GM12878 (cell line): ENCODE measurements around the gene SCN4A. TPM values are rescaled to one million over a fixed set of nuclear protein-coding genes. Genes with fewer than 3 reads are reported as not detected.

ENCODE experiments used
- ATAC-seq: fragments of 200-7000 bp; cut with Tn5 transposase; 3 replicates; pipeline ENCODE4 v1.9.1; 2020; ENCODE audit warnings: mild to moderate bottlenecking, moderate library complexity
- BruUV-seq: library from RNA; stranded (reverse); fragments of 400-500 nt; replicated peaks from 2 replicates; lab custom pipeline; 2021; lab: Mats Ljungman, UMichigan
- CTCF ChIA-PET: fragments of 300-600 bp; sonication (Branson Sonifier 250); formaldehyde crosslinking; extraction: SDS; loops from one replicate; lab custom pipeline; 2021; ENCODE audit warnings: inconsistent platforms; lab: Yijun Ruan, JAX
- POLR2A ChIA-PET: fragments of 350-600 bp; formaldehyde crosslinking; extraction: SDS; loops from one replicate; lab custom pipeline; 2021; ENCODE audit warnings: inconsistent platforms; lab: Charles Lee
- RAD21 ChIA-PET: fragments of 300-600 bp; sonication (Branson Sonifier 250); formaldehyde crosslinking; loops from one replicate; lab custom pipeline; 2023; ENCODE audit warnings: antibody characterized with exemption; ENCODE audit not compliant: unreplicated experiment; lab: Charles Lee
- SMC1A ChIA-PET: fragments of 300-600 bp; sonication (Branson Sonifier 250); formaldehyde crosslinking; loops from one replicate; lab custom pipeline; 2023; ENCODE audit not compliant: unreplicated experiment, uncharacterized antibody; lab: Charles Lee
- DNase-seq: peaks from one replicate; pipeline ENCODE4 v3.0.0-alpha.2; 2011; ENCODE audit warnings: low read depth, low spot score
- FAIRE-seq: peaks from 3 replicates; lab custom pipeline; 2011; peaks lifted over from hg19 to GRCh38; lab: Jason Lieb, UNC
- H2AFZ ChIP-seq: 2 replicates; pipeline ENCODE4 v1.6.0; 2011; ENCODE audit warnings: low read depth, low read length, control low read depth; ENCODE audit not compliant: control insufficient read depth
- H3K27ac ChIP-seq: 2 replicates; pipeline ENCODE4 v1.5.1; 2011; ENCODE audit warnings: control low read depth; ENCODE audit not compliant: control insufficient read depth, insufficient read depth
- H3K27me3 ChIP-seq, 2 experiments: replicated peaks in 1 of 2; 2 replicates each; pipeline versions ENCODE4 v1.6.0 to v1.6.1; 2011; ENCODE audit warnings: low read length in 1 of 2; ENCODE audit not compliant: control insufficient read depth in 2 of 2, insufficient read depth in 2 of 2
- H3K36me3 ChIP-seq, 2 experiments: 2 replicates each; pipeline ENCODE4 v1.5.1; 2011; ENCODE audit warnings: low read length in 1 of 2; ENCODE audit not compliant: control insufficient read depth in 2 of 2, insufficient read depth in 2 of 2
- H3K4me1 ChIP-seq: 2 replicates; pipeline ENCODE4 v1.6.1; 2011; ENCODE audit warnings: mild to moderate bottlenecking, low read length, moderate library complexity, mixed read lengths; ENCODE audit not compliant: control insufficient read depth, insufficient read depth
- H3K4me2 ChIP-seq: 2 replicates; pipeline ENCODE4 v1.6.0; 2011; ENCODE audit warnings: control low read depth; ENCODE audit not compliant: control insufficient read depth, insufficient read depth
- H3K4me3 ChIP-seq: fragments of 200-600 bp; sonication (generic); 2 replicates; pipeline ENCODE4 v1.5.1; 2016
- H3K79me2 ChIP-seq: 2 replicates; pipeline ENCODE4 v1.6.0; 2011; ENCODE audit warnings: low read length; ENCODE audit not compliant: control insufficient read depth, insufficient read depth
- H3K9ac ChIP-seq: 2 replicates; pipeline ENCODE4 v1.8.0; 2011; ENCODE audit warnings: low read length, control low read depth, mixed read lengths; ENCODE audit not compliant: control insufficient read depth, insufficient read depth
- H3K9me3 ChIP-seq: replicated peaks from 3 replicates; pipeline ENCODE4 v1.5.1; 2011; ENCODE audit warnings: mild to moderate bottlenecking, low read length; ENCODE audit not compliant: control insufficient read depth, insufficient read depth
- H4K20me1 ChIP-seq: 2 replicates; pipeline ENCODE4 v1.6.0; 2011; ENCODE audit not compliant: control insufficient read depth, insufficient read depth
- ESRRA ChIP-seq: IDR thresholded peaks from 2 replicates; pipeline ENCODE4 v1.6.1; 2012; ENCODE audit warnings: mild to moderate bottlenecking, low read length, improper control_type of control experiment
- KLF5 ChIP-seq: fragments of 450-650 bp; IDR thresholded peaks from 2 replicates; pipeline ENCODE4 v1.6.1; 2014; ENCODE audit warnings: mild to moderate bottlenecking; ENCODE audit not compliant: partially characterized antibody
- LARP7 ChIP-seq: fragments of 450-650 bp; IDR thresholded peaks from 2 replicates; pipeline ENCODE4 v1.6.1; 2017; ENCODE audit warnings: mild to moderate bottlenecking
- MEF2B ChIP-seq: fragments of 450-650 bp; IDR thresholded peaks from 2 replicates; pipeline ENCODE4 v1.6.1; 2018; ENCODE audit warnings: mild to moderate bottlenecking, moderate library complexity; ENCODE audit not compliant: partially characterized antibody, poor library complexity, severe bottlenecking
- NBN ChIP-seq: fragments of 450-650 bp; IDR thresholded peaks from 2 replicates; pipeline ENCODE4 v1.6.1; 2016
- NKRF ChIP-seq: fragments of 450-650 bp; conservative IDR thresholded peaks from 2 replicates; pipeline ENCODE4 v1.6.1; 2017; ENCODE audit warnings: mild to moderate bottlenecking, moderate library complexity
- PAX8 ChIP-seq: fragments of 450-650 bp; IDR thresholded peaks from 2 replicates; pipeline ENCODE4 v1.6.1; 2017; ENCODE audit warnings: mild to moderate bottlenecking, moderate library complexity
- SMAD5 ChIP-seq: IDR thresholded peaks from 2 replicates; pipeline ENCODE4 v1.6.1; 2016; ENCODE audit warnings: antibody characterized with exemption, low read depth
- SMARCA5 ChIP-seq: fragments of 450-650 bp; IDR thresholded peaks from 2 replicates; pipeline ENCODE4 v1.6.1; 2017; ENCODE audit warnings: mild to moderate bottlenecking
- SUZ12 ChIP-seq: fragments of 200-600 bp; sonication (generic); IDR thresholded peaks from one replicate; pipeline ENCODE4 v1.6.1; 2018; ENCODE audit warnings: antibody characterized with exemption, mild to moderate bottlenecking; ENCODE audit not compliant: unreplicated experiment
- WGBS: methylation state at CpG from one replicate; pipeline ENCODE4 v1.1.6; 2016; ENCODE audit warnings: low lambda C conversion rate; ENCODE audit not compliant: insufficient replicate concordance, insufficient coverage; ENCODE audit errors: missing lambda C conversion rate; 5-methylcytosine and 5-hydroxymethylcytosine counted together
- in situ Hi-C: fragments of 300-500 bp; cut with MboI; formaldehyde crosslinking; loops from 9 replicates; pipeline ENCODE4 v1.14.3; 2018; ENCODE audit warnings: mixed read lengths
- intact Hi-C: fragments of 100-400 bp; cut with micrococcal nuclease; formaldehyde crosslinking; loops from one replicate; pipeline ENCODE4 v1.14.2; 2022; ENCODE audit not compliant: unreplicated experiment
- polyA plus RNA-seq, 11 experiments: library from polyadenylated mRNA; depleted of rRNA in 4 of 11; unstranded in 6 of 11; stranded (reverse) in 5 of 11; fragments of >200 nt; fragmentation: Nextera tagmentation in 4 of 11; fragmentation: Illumina TruSeq in 1 of 11; extraction: Ambion mirVana in 4 of 11; extraction: Trizol in 1 of 11; gene quantifications; 1 replicate in 1 of 11; 2 replicates in 10 of 11; pipeline versions ENCODE4 v1.2.1 to v1.2.3, GENCODE V29; 2011 to 2016; ENCODE audit warnings: inconsistent platforms in 2 of 11, missing spikeins in 2 of 11, low read depth in 1 of 11
- total RNA-seq, 4 experiments: library from RNA; depleted of rRNA in 3 of 4; stranded (reverse); fragments of >200 nt in 3 of 4; fragmentation: Illumina TruSeq in 1 of 4; extraction: Trizol in 1 of 4; gene quantifications; 2 replicates each; pipeline versions ENCODE4 v1.2.1 to v1.2.3, GENCODE V29; 2013 to 2021
- TF ChIP-seq, protein P1 (sequence below): IDR thresholded peaks from 2 replicates; pipeline ENCODE4 v1.6.1; 2012; ENCODE audit warnings: low read depth, low read length, improper control_type of control experiment
- TF ChIP-seq, protein P2 (sequence below): fragments of 450-650 bp; IDR thresholded peaks from 2 replicates; pipeline ENCODE4 v1.6.1; 2016; ENCODE audit warnings: mild to moderate bottlenecking, moderate library complexity, borderline replicate concordance
- TF ChIP-seq, protein P3 (sequence below): fragments of 450-650 bp; IDR thresholded peaks from 2 replicates; pipeline ENCODE4 v1.6.1; 2017; ENCODE audit warnings: mild to moderate bottlenecking, low read depth, inconsistent platforms; ENCODE audit not compliant: poor library complexity, severe bottlenecking

SCN4A gene
- total and polyA plus RNA-seq, 10 of the 15 experiments (the other 5 are each of a cell fraction or from before 2014, with no cell fraction given) = under 0.01 to 0.15 (median 0.07) TPM; not detected in 4

DNA sequence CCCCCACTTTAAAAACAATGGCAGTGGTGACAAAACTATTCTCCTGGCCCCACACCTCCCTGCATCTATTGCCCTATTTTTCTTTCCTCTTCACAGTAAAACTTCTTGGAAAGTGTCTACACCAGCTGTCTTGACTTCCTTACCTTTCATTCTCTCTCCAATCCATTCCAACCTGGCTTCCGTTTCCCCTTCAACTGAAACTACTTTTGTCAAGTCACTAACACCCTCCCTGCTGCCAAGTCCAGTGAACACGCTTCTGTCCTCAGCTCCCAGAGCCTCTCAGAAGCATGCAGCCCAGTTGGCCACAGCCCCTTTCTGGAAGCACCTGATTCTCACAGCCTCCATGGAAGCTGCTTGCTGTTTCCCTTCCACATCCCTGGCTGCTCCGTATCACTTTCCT is 4.0 kb upstream of the SCN4A start (continued):
- TF ChIP-seq, protein P1, sequence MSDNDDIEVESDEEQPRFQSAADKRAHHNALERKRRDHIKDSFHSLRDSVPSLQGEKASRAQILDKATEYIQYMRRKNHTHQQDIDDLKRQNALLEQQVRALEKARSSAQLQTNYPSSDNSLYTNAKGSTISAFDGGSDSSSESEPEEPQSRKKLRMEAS = no peak
- TF ChIP-seq LARP7 (no peak), SMARCA5 (no peak), PAX8 (no peak)
- TF ChIP-seq, protein P2, sequence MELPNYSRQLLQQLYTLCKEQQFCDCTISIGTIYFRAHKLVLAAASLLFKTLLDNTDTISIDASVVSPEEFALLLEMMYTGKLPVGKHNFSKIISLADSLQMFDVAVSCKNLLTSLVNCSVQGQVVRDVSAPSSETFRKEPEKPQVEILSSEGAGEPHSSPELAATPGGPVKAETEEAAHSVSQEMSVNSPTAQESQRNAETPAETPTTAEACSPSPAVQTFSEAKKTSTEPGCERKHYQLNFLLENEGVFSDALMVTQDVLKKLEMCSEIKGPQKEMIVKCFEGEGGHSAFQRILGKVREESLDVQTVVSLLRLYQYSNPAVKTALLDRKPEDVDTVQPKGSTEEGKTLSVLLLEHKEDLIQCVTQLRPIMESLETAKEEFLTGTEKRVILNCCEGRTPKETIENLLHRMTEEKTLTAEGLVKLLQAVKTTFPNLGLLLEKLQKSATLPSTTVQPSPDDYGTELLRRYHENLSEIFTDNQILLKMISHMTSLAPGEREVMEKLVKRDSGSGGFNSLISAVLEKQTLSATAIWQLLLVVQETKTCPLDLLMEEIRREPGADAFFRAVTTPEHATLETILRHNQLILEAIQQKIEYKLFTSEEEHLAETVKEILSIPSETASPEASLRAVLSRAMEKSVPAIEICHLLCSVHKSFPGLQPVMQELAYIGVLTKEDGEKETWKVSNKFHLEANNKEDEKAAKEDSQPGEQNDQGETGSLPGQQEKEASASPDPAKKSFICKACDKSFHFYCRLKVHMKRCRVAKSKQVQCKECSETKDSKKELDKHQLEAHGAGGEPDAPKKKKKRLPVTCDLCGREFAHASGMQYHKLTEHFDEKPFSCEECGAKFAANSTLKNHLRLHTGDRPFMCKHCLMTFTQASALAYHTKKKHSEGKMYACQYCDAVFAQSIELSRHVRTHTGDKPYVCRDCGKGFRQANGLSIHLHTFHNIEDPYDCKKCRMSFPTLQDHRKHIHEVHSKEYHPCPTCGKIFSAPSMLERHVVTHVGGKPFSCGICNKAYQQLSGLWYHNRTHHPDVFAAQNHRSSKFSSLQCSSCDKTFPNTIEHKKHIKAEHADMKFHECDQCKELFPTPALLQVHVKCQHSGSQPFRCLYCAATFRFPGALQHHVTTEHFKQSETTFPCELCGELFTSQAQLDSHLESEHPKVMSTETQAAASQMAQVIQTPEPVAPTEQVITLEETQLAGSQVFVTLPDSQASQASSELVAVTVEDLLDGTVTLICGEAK = no peak

DNA sequence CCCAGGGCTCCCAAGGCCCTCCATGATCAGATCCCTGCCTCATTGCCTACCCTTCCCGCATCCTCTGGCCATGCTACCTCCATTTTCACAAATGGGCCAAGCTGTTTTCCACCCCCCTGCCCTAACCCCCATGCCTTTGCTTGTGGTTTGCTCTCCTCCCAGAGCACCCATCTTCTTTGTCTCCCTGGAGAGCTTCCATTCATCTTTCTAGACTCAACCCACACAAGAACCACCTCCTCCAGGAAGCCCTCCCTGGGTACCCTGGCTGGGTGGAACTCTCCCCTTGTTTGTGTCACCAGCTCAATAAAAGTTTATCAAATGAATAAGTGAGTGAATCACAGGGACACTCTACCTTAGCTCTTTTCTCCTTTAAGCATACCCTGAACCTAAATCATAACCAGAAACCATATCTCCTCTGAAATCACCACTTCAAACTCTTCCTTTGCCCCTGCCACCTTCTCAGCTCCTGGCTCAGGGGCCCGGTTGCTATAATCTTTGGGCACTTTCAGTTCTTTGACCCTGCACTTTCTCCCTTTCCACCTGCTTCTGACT is 2.9 kb upstream of the SCN4A start:
- Histone ChIP-seq H2AFZ (no peak overlapping the region), H3K36me3 (no peaks in the 10 kb centered on the region), H4K20me1 (no peaks in the 10 kb centered on the region), H3K4me1 (no peaks in the 10 kb centered on the region), H3K79me2 (no peaks in the 10 kb centered on the region), H3K4me3 (no peak overlapping the region), H3K9me3 (no peaks in the 10 kb centered on the region), H3K27ac (no peak overlapping the region), H3K9ac (no peak overlapping the region), H3K27me3 (peaks cover 0 to 2% of the 10 kb centered on the region in 2 experiments; a peak in 1 of 4 replicates), H3K4me2 (no peak overlapping the region)
- 10% methylated on average over 2 of the region's 2 CpGs for WGBS
- ChIA-PET POLR2A (no interaction called here), RAD21 (interaction anchor here (0.9 to 1.3 kb wide), 5 partner anchors 29 to 158 kb away, joined by 3 to 5 read pairs (median 3); no protein-coding TSS in a partner anchor), CTCF (interaction anchor here (0.9 to 3.6 kb wide), 11 partner anchors 15 to 158 kb away, joined by 3 to 18 read pairs (median 4); partner anchors contain the start of gene GH1), SMC1A (interaction anchor here (1.2 to 1.6 kb wide), 2 partner anchors 41 to 55 kb away, joined by 3 to 4 read pairs; no protein-coding TSS in a partner anchor)
- FAIRE-seq (no peak), ATAC-seq (no peak), DNase-seq (no peak)
- BruUV-seq = no TSS peak
- no peak for TF ChIP-seq LARP7
- TF ChIP-seq, protein P3, sequence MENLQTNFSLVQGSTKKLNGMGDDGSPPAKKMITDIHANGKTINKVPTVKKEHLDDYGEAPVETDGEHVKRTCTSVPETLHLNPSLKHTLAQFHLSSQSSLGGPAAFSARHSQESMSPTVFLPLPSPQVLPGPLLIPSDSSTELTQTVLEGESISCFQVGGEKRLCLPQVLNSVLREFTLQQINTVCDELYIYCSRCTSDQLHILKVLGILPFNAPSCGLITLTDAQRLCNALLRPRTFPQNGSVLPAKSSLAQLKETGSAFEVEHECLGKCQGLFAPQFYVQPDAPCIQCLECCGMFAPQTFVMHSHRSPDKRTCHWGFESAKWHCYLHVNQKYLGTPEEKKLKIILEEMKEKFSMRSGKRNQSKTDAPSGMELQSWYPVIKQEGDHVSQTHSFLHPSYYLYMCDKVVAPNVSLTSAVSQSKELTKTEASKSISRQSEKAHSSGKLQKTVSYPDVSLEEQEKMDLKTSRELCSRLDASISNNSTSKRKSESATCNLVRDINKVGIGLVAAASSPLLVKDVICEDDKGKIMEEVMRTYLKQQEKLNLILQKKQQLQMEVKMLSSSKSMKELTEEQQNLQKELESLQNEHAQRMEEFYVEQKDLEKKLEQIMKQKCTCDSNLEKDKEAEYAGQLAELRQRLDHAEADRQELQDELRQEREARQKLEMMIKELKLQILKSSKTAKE = no peak
- no peak for TF ChIP-seq SUZ12
- no peak for TF ChIP-seq ESRRA
- TF ChIP-seq KLF5 = no peak
- no peak for TF ChIP-seq MEF2B
- TF ChIP-seq PAX8 = no peak
- no peak for TF ChIP-seq SMAD5
- TF ChIP-seq NKRF = no peak
- TF ChIP-seq NBN = no peak
- intact Hi-C loops = no loop called here
- in situ Hi-C loops = no loop called here
